ENCODE measurements around the gene THADA. TPM values are rescaled to one million over a fixed set of nuclear protein-coding genes. Genes with fewer than 3 reads are reported as not detected.
A peak's percentile ranks its signal among the peaks of the same experiment; 100 is the strongest.

Gene THADA
- total RNA-seq, 2 experiments from 2014 or later, result 31.2 to 32.3 TPM

DNA sequence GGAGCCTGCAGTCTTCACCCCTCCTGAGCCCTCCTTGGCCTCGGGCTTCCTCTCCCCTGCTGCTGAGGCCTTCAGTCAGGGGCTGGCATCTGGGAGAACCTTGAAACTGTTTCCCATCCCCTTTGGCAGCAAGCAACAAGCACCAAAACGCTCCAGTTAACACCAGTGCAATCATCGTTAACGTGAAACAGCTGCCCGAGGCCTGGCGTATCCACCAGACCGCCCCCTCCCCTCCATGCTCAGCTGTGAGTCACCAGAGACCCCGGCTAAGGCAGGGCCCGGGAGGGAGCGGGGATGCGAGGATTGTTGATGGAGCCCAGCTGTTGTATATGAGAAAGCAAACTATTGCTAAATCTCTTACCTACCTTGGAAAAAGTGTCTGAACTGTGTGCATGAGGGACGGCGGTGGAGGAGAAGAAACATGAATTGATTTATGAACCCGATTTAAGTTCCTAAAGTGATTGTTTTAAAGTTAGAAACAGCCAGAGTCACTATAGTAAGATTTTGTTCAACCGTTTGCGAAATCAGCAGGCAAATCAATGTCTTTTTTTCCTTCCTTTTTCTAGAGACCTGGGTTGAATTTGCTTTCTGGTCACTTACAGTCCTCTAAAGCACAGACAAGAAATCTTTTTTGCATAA lies 374.6 kb downstream of the THADA start:
- peaks cover 73% of the 10 kb centered on the region for H3K4me1 ChIP-seq (ENCODE audit: insufficient read depth, low read length, poor library complexity, severe bottlenecking)
- no TSS peak for BruUV-seq (replicated peaks)
- peaks cover 44% of the 10 kb centered on the region for H3K36me3 ChIP-seq (ENCODE audit: insufficient read depth, low read length)
- intact Hi-C loops (cut with micrococcal nuclease; ENCODE audit: unreplicated experiment), result no loop called here
- ChIA-PET CTCF (ENCODE audit: unreplicated experiment) (interaction anchor here (0.6 to 1.0 kb wide), 2 partner anchors 18 to 96 kb away, joined by 3 read pairs; no protein-coding TSS in a partner anchor), POLR2A (interaction anchor here (1.0 to 3.7 kb wide), 14 partner anchors 8 to 102 kb away, joined by 3 to 14 read pairs (median 5); no protein-coding TSS in a partner anchor)
- H4K20me1 ChIP-seq (ENCODE audit: insufficient read depth, low read length), result peaks cover 14% of the 10 kb centered on the region
- H3K4me3 ChIP-seq (ENCODE audit: low read depth, low read length, poor library complexity, severe bottlenecking), result peak overlapping the region; percentile 89
- H3K79me2 ChIP-seq (ENCODE audit: insufficient read depth, low read depth, low read length), result peaks cover 50% of the 10 kb centered on the region
- TF ChIP-seq EZH2phosphoT487 (IDR thresholded peaks at IDR 0.05; ENCODE audit: borderline replicate concordance, low read depth, low read length), result no peak
- no peak for TF ChIP-seq CTCF (conservative IDR thresholded peaks at IDR 0.05; ENCODE audit: low read length)
- peak; percentile 54 for DNase-seq (ENCODE audit: low spot score)
- no peaks in the 10 kb centered on the region for H3K9me2 ChIP-seq (ENCODE audit: insufficient read depth, low read length)
- H2AFZ ChIP-seq (ENCODE audit: low read length), result no peak overlapping the region; the same call in 1 of the 2 replicates
- H3K9me3 ChIP-seq (ENCODE audit: low read length), result no peaks in the 10 kb centered on the region
- H3K4me2 ChIP-seq (ENCODE audit: low read length), result peak overlapping the region; percentile 88
- peak overlapping the region; percentile 91 for H3K27ac ChIP-seq (ENCODE audit: low read depth, low read length, poor library complexity, severe bottlenecking)

- BruUV-seq (replicated peaks), result no TSS peak
- intact Hi-C loops (cut with micrococcal nuclease; ENCODE audit: unreplicated experiment), result loop anchor here (1.0 kb wide), 2 partner anchors 25 to 50 kb away; no protein-coding TSS in a partner anchor
- H2AFZ ChIP-seq (ENCODE audit: low read length), result peak overlapping the region; percentile 62; the same call in 1 of the 2 replicates
- H3K4me3 ChIP-seq (ENCODE audit: low read depth, low read length, poor library complexity, severe bottlenecking), result peak overlapping the region; percentile 89
- H3K9me2 ChIP-seq (ENCODE audit: insufficient read depth, low read length), result no peaks in the 10 kb centered on the region
- no peaks in the 10 kb centered on the region for H3K9me3 ChIP-seq (ENCODE audit: low read length)
- peaks cover 73% of the 10 kb centered on the region for H3K4me1 ChIP-seq (ENCODE audit: insufficient read depth, low read length, poor library complexity, severe bottlenecking)
- peak; percentile 27 for DNase-seq (ENCODE audit: low spot score)
- peak overlapping the region; percentile 91 for H3K27ac ChIP-seq (ENCODE audit: low read depth, low read length, poor library complexity, severe bottlenecking)
- peak overlapping the region; percentile 88 for H3K4me2 ChIP-seq (ENCODE audit: low read length)
- ChIA-PET POLR2A (interaction anchor here (1.1 to 3.7 kb wide), 7 partner anchors 8 to 90 kb away, joined by 3 to 14 read pairs (median 7); no protein-coding TSS in a partner anchor), CTCF (ENCODE audit: unreplicated experiment) (interaction anchor here (0.6 to 1.0 kb wide), 3 partner anchors 18 to 272 kb away, joined by 3 read pairs; no protein-coding TSS in a partner anchor)
- H3K36me3 ChIP-seq (ENCODE audit: insufficient read depth, low read length), result peaks cover 44% of the 10 kb centered on the region
- TF ChIP-seq EZH2phosphoT487 (IDR thresholded peaks at IDR 0.05; ENCODE audit: borderline replicate concordance, low read depth, low read length) (no peak), CTCF (conservative IDR thresholded peaks at IDR 0.05; ENCODE audit: low read length) (no peak)
- peaks cover 46% of the 10 kb centered on the region for H3K79me2 ChIP-seq (ENCODE audit: insufficient read depth, low read depth, low read length)
- H4K20me1 ChIP-seq (ENCODE audit: insufficient read depth, low read length), result peaks cover 14% of the 10 kb centered on the region
These were observed 375.1 kb downstream of the THADA start for GRCh38 chr2:43220760-43221123.

All from OCI-LY7 (cell line).